HepG2 (cell line): Measurements from ENCODE around the gene ESPNL. TPM values are rescaled to one million over a fixed set of nuclear protein-coding genes. Genes with fewer than 3 reads are reported as not detected.

Source experiments
- ATRX ChIP-seq: sonication (generic); formaldehyde crosslinking; IDR thresholded peaks from 2 replicates; pipeline ENCODE4 v1.4.0; 2020; ENCODE audit warnings: missing genetic modification reagents, borderline replicate concordance
- ELF1 ChIP-seq: sonication (generic); formaldehyde crosslinking; IDR thresholded peaks from 2 replicates; pipeline ENCODE4 v1.4.0; 2020; ENCODE audit warnings: missing genetic modification reagents
- FOSL1 ChIP-seq: sonication (generic); formaldehyde crosslinking; IDR thresholded peaks from 2 replicates; pipeline ENCODE4 v1.9.0; 2021; ENCODE audit warnings: missing genetic modification reagents, borderline replicate concordance
- KAT8 ChIP-seq: IDR thresholded peaks from 2 replicates; pipeline ENCODE4 v1.6.1; 2016; ENCODE audit warnings: missing genetic modification reagents, missing compliant biosample characterization
- MTA1 ChIP-seq: sonication (generic); formaldehyde crosslinking; IDR thresholded peaks from 2 replicates; pipeline ENCODE4 v1.4.0; 2020; ENCODE audit warnings: missing genetic modification reagents, mild to moderate bottlenecking, borderline replicate concordance
- RFXAP ChIP-seq: sonication (generic); formaldehyde crosslinking; IDR thresholded peaks from 2 replicates; pipeline ENCODE4 v1.4.0; 2020; ENCODE audit warnings: missing genetic modification reagents, borderline replicate concordance
- SAP130 ChIP-seq: IDR thresholded peaks from 2 replicates; pipeline ENCODE4 v1.6.1; 2016; ENCODE audit warnings: low read depth
- TP53 ChIP-seq: sonication (generic); formaldehyde crosslinking; conservative IDR thresholded peaks from 2 replicates; pipeline ENCODE4 v1.4.0; 2020; ENCODE audit warnings: missing genetic modification reagents
- ZFP36L1 ChIP-seq: sonication (generic); formaldehyde crosslinking; IDR thresholded peaks from 2 replicates; pipeline ENCODE4 v1.8.0; 2022; ENCODE audit warnings: mild to moderate bottlenecking, missing genetic modification reagents, moderate library complexity
- ZNF256 ChIP-seq: sonication (generic); formaldehyde crosslinking; conservative IDR thresholded peaks from 2 replicates; pipeline ENCODE4 v1.4.0; 2020; ENCODE audit warnings: missing genetic modification reagents
- ZNF747 ChIP-seq: sonication (generic); formaldehyde crosslinking; IDR thresholded peaks from 2 replicates; pipeline ENCODE4 v1.8.1; 2023; ENCODE audit warnings: missing genetic modification reagents, mild to moderate bottlenecking, borderline replicate concordance
- polyA plus RNA-seq, 8 experiments: library from polyadenylated mRNA; depleted of rRNA in 3 of 8; stranded (reverse) in 7 of 8; unstranded in 1 of 8; fragments of >200 nt; fragmentation: Illumina TruSeq in 4 of 8; extraction: Trizol in 4 of 8; gene quantifications; 2 replicates each; pipeline versions ENCODE4 v1.2.1 to v1.2.3, GENCODE V29; 2011 to 2016; ENCODE audit warnings: low read depth in 4 of 8, missing spikeins in 1 of 8, mixed read lengths in 1 of 8; ENCODE audit not compliant: insufficient read depth in 1 of 8
- total RNA-seq, 5 experiments: library from RNA; depleted of rRNA; stranded (reverse); fragments of >200 nt; fragmentation: Illumina TruSeq; extraction: Trizol; gene quantifications; 2 replicates each; pipeline ENCODE4 v1.2.3, GENCODE V29; 2016; ENCODE audit warnings: low read depth in 1 of 5
- TF ChIP-seq, protein P1 (sequence below): sonication (generic); formaldehyde crosslinking; conservative IDR thresholded peaks from 2 replicates; pipeline ENCODE4 v1.8.0; 2022; ENCODE audit warnings: missing genetic modification reagents
- TF ChIP-seq, protein P2 (sequence below): sonication (generic); formaldehyde crosslinking; IDR thresholded peaks from 2 replicates; pipeline ENCODE4 v1.4.0; 2020; ENCODE audit warnings: missing genetic modification reagents, mild to moderate bottlenecking, borderline replicate concordance
- TF ChIP-seq, protein P3 (sequence below): sonication (generic); formaldehyde crosslinking; conservative IDR thresholded peaks from 2 replicates; pipeline ENCODE4 v1.8.0; 2022; ENCODE audit warnings: low read depth, missing genetic modification reagents
- TF ChIP-seq, protein P4 (sequence below): IDR thresholded peaks from 2 replicates; pipeline ENCODE4 v1.6.1; 2018; ENCODE audit warnings: missing genetic modification reagents
- TF ChIP-seq, protein P5 (sequence below): sonication (generic); formaldehyde crosslinking; IDR thresholded peaks from 2 replicates; pipeline ENCODE4 v1.4.0; 2020; ENCODE audit warnings: missing genetic modification reagents
- TF ChIP-seq, protein P6 (sequence below): sonication (generic); formaldehyde crosslinking; IDR thresholded peaks from 2 replicates; pipeline ENCODE4 v1.4.0; 2020; ENCODE audit warnings: mild to moderate bottlenecking, missing genetic modification reagents
- TF ChIP-seq, protein P7 (sequence below): sonication (generic); formaldehyde crosslinking; IDR thresholded peaks from 2 replicates; pipeline ENCODE4 v1.9.0; 2022; ENCODE audit warnings: missing genetic modification reagents, mild to moderate bottlenecking, borderline replicate concordance

ESPNL gene
- total and polyA plus RNA-seq, 2 of the 13 experiments (the other 11 are each of a cell fraction or from before 2014, with no cell fraction given): 0.45 to 0.80 TPM

DNA sequence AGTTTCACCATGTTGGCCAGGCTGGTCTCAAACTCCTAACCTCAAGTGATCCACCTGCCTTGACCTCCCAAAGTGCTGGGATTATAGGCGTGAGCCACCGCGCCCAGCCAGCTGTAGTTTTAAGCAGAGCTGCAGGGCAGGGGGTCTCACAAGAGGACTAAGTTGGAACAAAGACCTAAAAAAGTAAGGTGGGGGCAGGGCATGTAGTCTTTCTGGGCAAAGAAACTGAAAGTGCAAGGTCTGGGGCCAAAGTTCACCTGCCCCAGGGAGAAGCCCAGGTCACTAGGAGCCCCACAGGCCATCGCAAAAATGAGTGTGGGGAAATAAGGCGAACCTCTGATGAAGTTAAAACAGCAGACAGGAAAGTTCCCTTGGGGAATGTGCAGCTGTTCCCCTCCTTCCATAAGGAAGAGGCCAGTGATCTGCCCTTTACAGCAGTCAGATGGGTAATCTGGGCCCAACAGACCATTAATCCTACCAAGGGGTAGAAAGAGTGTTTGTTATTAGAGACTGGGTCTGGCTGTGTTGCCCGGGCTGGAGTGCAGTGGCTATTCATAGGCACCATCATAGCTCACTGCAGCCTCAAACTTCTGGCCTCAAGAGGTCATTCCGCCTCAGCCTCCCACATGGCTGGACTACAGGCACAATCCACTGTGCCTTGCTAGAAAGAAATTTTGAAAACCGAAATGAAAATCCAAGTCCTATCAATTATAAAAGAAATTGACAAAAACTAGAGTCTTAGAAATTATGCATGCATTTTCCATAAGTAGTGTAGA, 36.5 kb upstream of the ESPNL start (continued):
- TF ChIP-seq, protein P1, sequence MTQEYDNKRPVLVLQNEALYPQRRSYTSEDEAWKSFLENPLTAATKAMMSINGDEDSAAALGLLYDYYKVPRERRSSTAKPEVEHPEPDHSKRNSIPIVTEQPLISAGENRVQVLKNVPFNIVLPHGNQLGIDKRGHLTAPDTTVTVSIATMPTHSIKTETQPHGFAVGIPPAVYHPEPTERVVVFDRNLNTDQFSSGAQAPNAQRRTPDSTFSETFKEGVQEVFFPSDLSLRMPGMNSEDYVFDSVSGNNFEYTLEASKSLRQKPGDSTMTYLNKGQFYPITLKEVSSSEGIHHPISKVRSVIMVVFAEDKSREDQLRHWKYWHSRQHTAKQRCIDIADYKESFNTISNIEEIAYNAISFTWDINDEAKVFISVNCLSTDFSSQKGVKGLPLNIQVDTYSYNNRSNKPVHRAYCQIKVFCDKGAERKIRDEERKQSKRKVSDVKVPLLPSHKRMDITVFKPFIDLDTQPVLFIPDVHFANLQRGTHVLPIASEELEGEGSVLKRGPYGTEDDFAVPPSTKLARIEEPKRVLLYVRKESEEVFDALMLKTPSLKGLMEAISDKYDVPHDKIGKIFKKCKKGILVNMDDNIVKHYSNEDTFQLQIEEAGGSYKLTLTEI (CRISPR knock-in tag): no peak
- TF ChIP-seq ATRX (CRISPR knock-in tag) (no peak), TP53 (no peak), ZNF256 (CRISPR knock-in tag) (no peak), RFXAP (CRISPR knock-in tag) (0 out of 2 replicates have a peak, but pooled peaks have one; percentile 36), ZFP36L1 (no peak), ZNF747 (CRISPR knock-in tag) (0 out of 2 replicates have a peak, but pooled peaks have one; percentile 46), MTA1 (CRISPR knock-in tag) (0 out of 2 replicates have a peak, but pooled peaks have one; percentile 59), KAT8 (CRISPR knock-in tag) (peak; percentile 22; the same call in 1 of the 2 replicates), ELF1 (CRISPR knock-in tag) (no peak), SAP130 (peak; percentile 35), FOSL1 (CRISPR knock-in tag) (no peak)
- TF ChIP-seq, protein P2, sequence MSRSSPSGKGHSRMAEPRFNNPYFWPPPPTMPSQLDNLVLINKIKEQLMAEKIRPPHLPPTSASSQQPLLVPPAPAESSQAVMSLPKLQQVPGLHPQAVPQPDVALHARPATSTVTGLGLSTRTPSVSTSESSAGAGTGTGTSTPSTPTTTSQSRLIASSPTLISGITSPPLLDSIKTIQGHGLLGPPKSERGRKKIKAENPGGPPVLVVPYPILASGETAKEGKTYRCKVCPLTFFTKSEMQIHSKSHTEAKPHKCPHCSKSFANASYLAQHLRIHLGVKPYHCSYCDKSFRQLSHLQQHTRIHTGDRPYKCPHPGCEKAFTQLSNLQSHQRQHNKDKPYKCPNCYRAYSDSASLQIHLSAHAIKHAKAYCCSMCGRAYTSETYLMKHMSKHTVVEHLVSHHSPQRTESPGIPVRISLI (CRISPR knock-in tag): peak; percentile 31; the same call in 1 of the 2 replicates
- TF ChIP-seq, protein P3, sequence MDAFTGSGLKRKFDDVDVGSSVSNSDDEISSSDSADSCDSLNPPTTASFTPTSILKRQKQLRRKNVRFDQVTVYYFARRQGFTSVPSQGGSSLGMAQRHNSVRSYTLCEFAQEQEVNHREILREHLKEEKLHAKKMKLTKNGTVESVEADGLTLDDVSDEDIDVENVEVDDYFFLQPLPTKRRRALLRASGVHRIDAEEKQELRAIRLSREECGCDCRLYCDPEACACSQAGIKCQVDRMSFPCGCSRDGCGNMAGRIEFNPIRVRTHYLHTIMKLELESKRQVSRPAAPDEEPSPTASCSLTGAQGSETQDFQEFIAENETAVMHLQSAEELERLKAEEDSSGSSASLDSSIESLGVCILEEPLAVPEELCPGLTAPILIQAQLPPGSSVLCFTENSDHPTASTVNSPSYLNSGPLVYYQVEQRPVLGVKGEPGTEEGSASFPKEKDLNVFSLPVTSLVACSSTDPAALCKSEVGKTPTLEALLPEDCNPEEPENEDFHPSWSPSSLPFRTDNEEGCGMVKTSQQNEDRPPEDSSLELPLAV (CRISPR knock-in tag): no peak
- TF ChIP-seq, protein P4, sequence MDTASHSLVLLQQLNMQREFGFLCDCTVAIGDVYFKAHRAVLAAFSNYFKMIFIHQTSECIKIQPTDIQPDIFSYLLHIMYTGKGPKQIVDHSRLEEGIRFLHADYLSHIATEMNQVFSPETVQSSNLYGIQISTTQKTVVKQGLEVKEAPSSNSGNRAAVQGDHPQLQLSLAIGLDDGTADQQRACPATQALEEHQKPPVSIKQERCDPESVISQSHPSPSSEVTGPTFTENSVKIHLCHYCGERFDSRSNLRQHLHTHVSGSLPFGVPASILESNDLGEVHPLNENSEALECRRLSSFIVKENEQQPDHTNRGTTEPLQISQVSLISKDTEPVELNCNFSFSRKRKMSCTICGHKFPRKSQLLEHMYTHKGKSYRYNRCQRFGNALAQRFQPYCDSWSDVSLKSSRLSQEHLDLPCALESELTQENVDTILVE (CRISPR knock-in tag): 0 out of 2 replicates have a peak, but pooled peaks have one; percentile 23
- TF ChIP-seq, protein P5, sequence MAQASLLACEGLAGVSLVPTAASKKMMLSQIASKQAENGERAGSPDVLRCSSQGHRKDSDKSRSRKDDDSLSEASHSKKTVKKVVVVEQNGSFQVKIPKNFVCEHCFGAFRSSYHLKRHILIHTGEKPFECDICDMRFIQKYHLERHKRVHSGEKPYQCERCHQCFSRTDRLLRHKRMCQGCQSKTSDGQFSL: no peak
- TF ChIP-seq, protein P6, sequence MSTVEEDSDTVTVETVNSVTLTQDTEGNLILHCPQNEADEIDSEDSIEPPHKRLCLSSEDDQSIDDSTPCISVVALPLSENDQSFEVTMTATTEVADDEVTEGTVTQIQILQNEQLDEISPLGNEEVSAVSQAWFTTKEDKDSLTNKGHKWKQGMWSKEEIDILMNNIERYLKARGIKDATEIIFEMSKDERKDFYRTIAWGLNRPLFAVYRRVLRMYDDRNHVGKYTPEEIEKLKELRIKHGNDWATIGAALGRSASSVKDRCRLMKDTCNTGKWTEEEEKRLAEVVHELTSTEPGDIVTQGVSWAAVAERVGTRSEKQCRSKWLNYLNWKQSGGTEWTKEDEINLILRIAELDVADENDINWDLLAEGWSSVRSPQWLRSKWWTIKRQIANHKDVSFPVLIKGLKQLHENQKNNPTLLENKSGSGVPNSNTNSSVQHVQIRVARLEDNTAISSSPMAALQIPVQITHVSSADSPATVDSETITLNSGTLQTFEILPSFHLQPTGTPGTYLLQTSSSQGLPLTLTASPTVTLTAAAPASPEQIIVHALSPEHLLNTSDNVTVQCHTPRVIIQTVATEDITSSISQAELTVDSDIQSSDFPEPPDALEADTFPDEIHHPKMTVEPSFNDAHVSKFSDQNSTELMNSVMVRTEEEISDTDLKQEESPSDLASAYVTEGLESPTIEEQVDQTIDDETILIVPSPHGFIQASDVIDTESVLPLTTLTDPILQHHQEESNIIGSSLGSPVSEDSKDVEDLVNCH (CRISPR knock-in tag): no peak
- TF ChIP-seq, protein P7, sequence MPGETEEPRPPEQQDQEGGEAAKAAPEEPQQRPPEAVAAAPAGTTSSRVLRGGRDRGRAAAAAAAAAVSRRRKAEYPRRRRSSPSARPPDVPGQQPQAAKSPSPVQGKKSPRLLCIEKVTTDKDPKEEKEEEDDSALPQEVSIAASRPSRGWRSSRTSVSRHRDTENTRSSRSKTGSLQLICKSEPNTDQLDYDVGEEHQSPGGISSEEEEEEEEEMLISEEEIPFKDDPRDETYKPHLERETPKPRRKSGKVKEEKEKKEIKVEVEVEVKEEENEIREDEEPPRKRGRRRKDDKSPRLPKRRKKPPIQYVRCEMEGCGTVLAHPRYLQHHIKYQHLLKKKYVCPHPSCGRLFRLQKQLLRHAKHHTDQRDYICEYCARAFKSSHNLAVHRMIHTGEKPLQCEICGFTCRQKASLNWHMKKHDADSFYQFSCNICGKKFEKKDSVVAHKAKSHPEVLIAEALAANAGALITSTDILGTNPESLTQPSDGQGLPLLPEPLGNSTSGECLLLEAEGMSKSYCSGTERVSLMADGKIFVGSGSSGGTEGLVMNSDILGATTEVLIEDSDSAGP (CRISPR knock-in tag): no peak
